Measurements from ENCODE around the gene PLA2G3.

DNA sequence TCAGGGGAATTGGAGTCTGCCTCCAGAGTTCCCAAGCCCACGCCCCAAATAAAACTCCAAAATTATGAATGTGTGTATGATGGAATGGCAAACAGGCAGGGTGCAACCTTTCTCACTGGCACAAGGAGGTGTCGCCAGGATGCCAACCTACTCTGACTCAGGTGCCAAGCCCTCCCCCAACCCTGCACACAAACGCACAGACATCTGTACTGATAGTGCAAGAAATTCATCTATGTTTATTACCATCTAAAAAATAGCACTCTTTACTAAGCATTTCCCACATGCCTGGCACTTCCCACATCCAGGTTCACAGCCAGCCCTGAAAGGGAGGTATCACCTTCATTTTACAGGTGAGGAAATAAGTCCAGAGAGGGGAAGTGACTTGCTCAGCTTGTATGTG is 1.2 kb downstream of the PLA2G3 start:
- TF ChIP-seq, protein P1, sequence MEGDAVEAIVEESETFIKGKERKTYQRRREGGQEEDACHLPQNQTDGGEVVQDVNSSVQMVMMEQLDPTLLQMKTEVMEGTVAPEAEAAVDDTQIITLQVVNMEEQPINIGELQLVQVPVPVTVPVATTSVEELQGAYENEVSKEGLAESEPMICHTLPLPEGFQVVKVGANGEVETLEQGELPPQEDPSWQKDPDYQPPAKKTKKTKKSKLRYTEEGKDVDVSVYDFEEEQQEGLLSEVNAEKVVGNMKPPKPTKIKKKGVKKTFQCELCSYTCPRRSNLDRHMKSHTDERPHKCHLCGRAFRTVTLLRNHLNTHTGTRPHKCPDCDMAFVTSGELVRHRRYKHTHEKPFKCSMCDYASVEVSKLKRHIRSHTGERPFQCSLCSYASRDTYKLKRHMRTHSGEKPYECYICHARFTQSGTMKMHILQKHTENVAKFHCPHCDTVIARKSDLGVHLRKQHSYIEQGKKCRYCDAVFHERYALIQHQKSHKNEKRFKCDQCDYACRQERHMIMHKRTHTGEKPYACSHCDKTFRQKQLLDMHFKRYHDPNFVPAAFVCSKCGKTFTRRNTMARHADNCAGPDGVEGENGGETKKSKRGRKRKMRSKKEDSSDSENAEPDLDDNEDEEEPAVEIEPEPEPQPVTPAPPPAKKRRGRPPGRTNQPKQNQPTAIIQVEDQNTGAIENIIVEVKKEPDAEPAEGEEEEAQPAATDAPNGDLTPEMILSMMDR (IDR thresholded peaks at IDR 0.05; ENCODE audit: low read depth, low read length) = no peak
- TF ChIP-seq EZH2phosphoT487 (IDR thresholded peaks at IDR 0.05; ENCODE audit: low read depth) = no peak

All from OCI-LY3 (cell line).